H9 (cell line): Measurements from ENCODE around the gene BARX2. TPM values are rescaled to one million over a fixed set of nuclear protein-coding genes. Genes with fewer than 3 reads are reported as not detected.

Experiments used
- DNase-seq: peaks from one replicate; pipeline ENCODE4 v3.0.0-alpha.2; 2017
- H2AFZ ChIP-seq: one replicate; pipeline ENCODE4 v1.6.1; 2013; ENCODE audit warnings: mild to moderate bottlenecking, low read length, control low read depth, moderate library complexity
- H2AK5ac ChIP-seq: 2 replicates; pipeline ENCODE4 v1.6.1; 2013; ENCODE audit warnings: low read length, control low read depth, mixed read lengths; ENCODE audit not compliant: insufficient read length
- H2BK120ac ChIP-seq: one replicate; pipeline ENCODE4 v1.6.1; 2013; ENCODE audit warnings: low read depth, mild to moderate bottlenecking, low read length, control low read depth, inconsistent platforms; ENCODE audit not compliant: poor library complexity, severe bottlenecking
- H2BK12ac ChIP-seq: 2 replicates; pipeline ENCODE4 v1.6.1; 2013; ENCODE audit warnings: low read length, control low read depth, mixed read lengths, low read depth; ENCODE audit not compliant: insufficient read length
- H2BK15ac ChIP-seq: 2 replicates; pipeline ENCODE4 v1.6.1; 2013; ENCODE audit warnings: low read depth, low read length, control low read depth
- H2BK20ac ChIP-seq: one replicate; pipeline ENCODE4 v1.6.1; 2013; ENCODE audit warnings: low read depth, mild to moderate bottlenecking, low read length, control low read depth, inconsistent platforms; ENCODE audit not compliant: poor library complexity, severe bottlenecking
- H2BK5ac ChIP-seq: 2 replicates; pipeline ENCODE4 v1.6.1; 2013; ENCODE audit warnings: low read length, control low read depth, mixed read lengths; ENCODE audit not compliant: insufficient read length
- H3K14ac ChIP-seq: 2 replicates; pipeline ENCODE4 v1.6.1; 2013; ENCODE audit warnings: low read length, control low read depth; ENCODE audit not compliant: insufficient read depth
- H3K18ac ChIP-seq: 2 replicates; pipeline ENCODE4 v1.6.1; 2013; ENCODE audit warnings: low read depth, mild to moderate bottlenecking, mixed read lengths, low read length, control low read depth; ENCODE audit not compliant: insufficient read length
- H3K23ac ChIP-seq: 2 replicates; pipeline ENCODE4 v1.6.1; 2013; ENCODE audit warnings: low read length, control low read depth, mixed read lengths, low read depth; ENCODE audit not compliant: insufficient read length
- H3K23me2 ChIP-seq: 2 replicates; pipeline ENCODE4 v1.6.1; 2013; ENCODE audit warnings: low read depth, mild to moderate bottlenecking, mixed read lengths, low read length, control low read depth; ENCODE audit not compliant: insufficient read length, poor library complexity, severe bottlenecking
- H3K27ac ChIP-seq: 2 replicates; pipeline ENCODE4 v1.5.1; 2013; ENCODE audit warnings: low read length, control low read depth, mixed read lengths, low read depth; ENCODE audit not compliant: insufficient read length
- H3K27me3 ChIP-seq: 2 replicates; pipeline ENCODE4 v1.6.1; 2013; ENCODE audit warnings: low read length, control low read depth, inconsistent platforms; ENCODE audit not compliant: insufficient read depth
- H3K4ac ChIP-seq: 2 replicates; pipeline ENCODE4 v1.6.1; 2013; ENCODE audit warnings: low read depth, mild to moderate bottlenecking, control low read depth, inconsistent platforms, low read length, moderate library complexity
- H3K4me1 ChIP-seq: 2 replicates; pipeline ENCODE4 v1.6.1; 2013; ENCODE audit warnings: low read length, control low read depth, inconsistent platforms; ENCODE audit not compliant: insufficient read depth
- H3K4me2 ChIP-seq: 2 replicates; pipeline ENCODE4 v1.6.1; 2013; ENCODE audit warnings: low read length, control low read depth, mixed read lengths; ENCODE audit not compliant: insufficient read length, insufficient read depth
- H3K56ac ChIP-seq: 2 replicates; pipeline ENCODE4 v1.6.1; 2013; ENCODE audit warnings: low read depth, mild to moderate bottlenecking, mixed read lengths, low read length, control low read depth; ENCODE audit not compliant: insufficient read length
- H3K79me1 ChIP-seq: 2 replicates; pipeline ENCODE4 v1.6.1; 2013; ENCODE audit warnings: low read depth, mild to moderate bottlenecking, moderate library complexity, low read length, control low read depth, inconsistent platforms; ENCODE audit not compliant: insufficient read depth, poor library complexity, severe bottlenecking
- H3K79me2 ChIP-seq: 2 replicates; pipeline ENCODE4 v1.6.1; 2013; ENCODE audit warnings: low read length, control low read depth, inconsistent platforms; ENCODE audit not compliant: insufficient read depth
- H3K9ac ChIP-seq: 2 replicates; pipeline ENCODE4 v1.6.1; 2013; ENCODE audit warnings: low read length, control low read depth, mixed read lengths; ENCODE audit not compliant: insufficient read length; ENCODE audit errors: extremely low read depth
- H3K9me3 ChIP-seq: one replicate; pipeline ENCODE4 v1.6.1; 2013; ENCODE audit warnings: low read depth, low read length, inconsistent platforms; ENCODE audit not compliant: control insufficient read depth
- H3T11ph ChIP-seq: one replicate; pipeline ENCODE4 v1.6.1; 2013; ENCODE audit warnings: mild to moderate bottlenecking, low read length, control low read depth, inconsistent platforms
- H4K20me1 ChIP-seq: one replicate; pipeline ENCODE4 v1.6.1; 2013; ENCODE audit not compliant: control insufficient read depth, insufficient read length, insufficient read depth
- H4K5ac ChIP-seq: 2 replicates; pipeline ENCODE4 v1.6.1; 2013; ENCODE audit warnings: low read depth, mild to moderate bottlenecking, mixed read lengths, low read length, control low read depth; ENCODE audit not compliant: insufficient read length
- H4K8ac ChIP-seq: replicated peaks from 2 replicates; pipeline ENCODE4 v1.6.1; 2013; ENCODE audit warnings: low read length, control low read depth, mixed read lengths, low read depth; ENCODE audit not compliant: insufficient read length
- H4K91ac ChIP-seq: 2 replicates; pipeline ENCODE4 v1.6.1; 2013; ENCODE audit warnings: low read depth, mild to moderate bottlenecking, moderate library complexity, mixed read lengths, low read length, control low read depth; ENCODE audit not compliant: insufficient read length
- H3K27ac Mint-ChIP-seq, 3 experiments: 2 replicates in 2 of 3; 3 replicates in 1 of 3; pipeline ENCODE4 v1.8.0; 2020 to 2021; ENCODE audit warnings: mixed read lengths in 3 of 3, mild to moderate bottlenecking in 1 of 3, moderate library complexity in 1 of 3
- H3K27me3 Mint-ChIP-seq: 2 replicates; pipeline ENCODE4 v1.8.0; 2021; ENCODE audit warnings: low read depth, mild to moderate bottlenecking, moderate library complexity, mixed read lengths
- H3K36me3 Mint-ChIP-seq, 3 experiments: 2 replicates in 2 of 3; 3 replicates in 1 of 3; pipeline ENCODE4 v1.8.0; 2020 to 2021; ENCODE audit warnings: low read depth in 3 of 3, mixed read lengths in 3 of 3; ENCODE audit not compliant: insufficient read depth in 1 of 3
- H3K4me1 Mint-ChIP-seq, 2 experiments: 2 replicates each; pipeline ENCODE4 v1.8.0; 2020; ENCODE audit warnings: mixed read lengths in 2 of 2
- H3K4me3 Mint-ChIP-seq, 2 experiments: 2 replicates in 1 of 2; 3 replicates in 1 of 2; pipeline ENCODE4 v1.8.0; 2020 to 2021; ENCODE audit warnings: mild to moderate bottlenecking in 2 of 2, mixed read lengths in 2 of 2, moderate library complexity in 1 of 2
- H3K9me3 Mint-ChIP-seq, 2 experiments: 2 replicates in 1 of 2; 3 replicates in 1 of 2; pipeline ENCODE4 v1.8.0; 2020; ENCODE audit warnings: mild to moderate bottlenecking in 2 of 2, mixed read lengths in 2 of 2, moderate library complexity in 1 of 2
- CTCF ChIP-seq: fragments of 200-600 bp; sonication (generic); conservative IDR thresholded peaks from 3 replicates; pipeline ENCODE4 v1.8.0; 2021; ENCODE audit warnings: antibody characterized with exemption, mild to moderate bottlenecking
- total RNA-seq: library from RNA; stranded (reverse); gene quantifications from 2 replicates; pipeline ENCODE4 v1.2.1, GENCODE V29; 2021

BARX2 gene
- total RNA-seq, 1 experiment from 2014 or later = not detected

DNA sequence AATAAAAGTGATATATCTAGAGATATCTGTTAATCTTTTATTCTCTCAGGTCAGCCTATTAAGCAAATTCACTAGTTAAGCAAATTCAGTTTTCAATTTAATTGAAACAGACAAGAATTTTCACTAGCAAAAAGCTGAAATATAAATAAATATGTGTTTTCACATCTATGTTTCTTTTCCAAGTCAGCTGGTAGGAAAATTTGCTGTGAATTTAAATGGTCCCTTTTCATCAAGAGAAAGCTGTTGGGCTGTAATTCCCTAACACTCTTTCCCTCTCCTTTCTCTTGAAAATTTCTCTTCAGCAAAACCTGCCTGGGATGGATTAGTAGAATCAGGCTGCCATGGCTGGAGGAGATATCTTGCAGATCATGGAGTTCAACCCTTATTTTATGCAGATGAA lies 46.9 kb upstream of the BARX2 start:
- Histone ChIP-seq H2BK20ac (no peak overlapping the region), H4K5ac (no peak overlapping the region), H3K79me1 (no peaks in the 10 kb centered on the region), H4K20me1 (no peaks in the 10 kb centered on the region), H3K23me2 (no peaks in the 10 kb centered on the region), H2AFZ (no peak overlapping the region), H3K18ac (no peak overlapping the region), H2BK120ac (no peak overlapping the region), H3K4me2 (no peak overlapping the region), H4K8ac (no peak overlapping the region), H4K91ac (no peak overlapping the region), H3K9ac (no peak overlapping the region), H2BK12ac (no peak overlapping the region), H3K27ac (no peak overlapping the region), H3K79me2 (no peaks in the 10 kb centered on the region), H3K27me3 (no peaks in the 10 kb centered on the region), H3K9me3 (no peaks in the 10 kb centered on the region), H3T11ph (no peak overlapping the region), H3K4ac (no peak overlapping the region), H3K56ac (no peak overlapping the region), H2BK15ac (no peak overlapping the region), H2BK5ac (no peak overlapping the region), H3K23ac (no peak overlapping the region), H3K14ac (no peak overlapping the region), H3K4me1 (peaks cover 4% of the 10 kb centered on the region; the same call in 1 of the 2 replicates), H2AK5ac (no peak overlapping the region)
- Mint-ChIP-seq H3K27me3 (no peaks in the 10 kb centered on the region; the same call in 1 of the 2 replicates), H3K27ac (no peak overlapping the region), H3K36me3 (no peaks in the 10 kb centered on the region), H3K4me1 (peaks cover 11 to 12% of the 10 kb centered on the region in 2 experiments), H3K4me3 (no peak overlapping the region), H3K9me3 (no peaks in the 10 kb centered on the region)
- TF ChIP-seq CTCF = no peak
- DNase-seq = no peak
